ENCODE data around the gene AACS. TPM values are rescaled to one million over a fixed set of nuclear protein-coding genes. Genes with fewer than 3 reads are reported as not detected.
"Not testable (repeated sequence)": the region's sequence is repeated elsewhere in the genome, so short reads cannot be mapped to it uniquely, and the experiment has no call there.

The AACS gene
- total and polyA plus RNA-seq, 4 donors: 19.8 to 37.0 (median 24.5) TPM

- Histone ChIP-seq H3K27me3 (ENCODE audit: control insufficient read depth, insufficient read depth, low read length) (no peaks in the 10 kb centered on the region), H3K4me3 (ENCODE audit: low read depth, low read length) (no peak overlapping the region), H3K4me1 (ENCODE audit: control insufficient read depth, insufficient read depth, low read length) (no peaks in the 10 kb centered on the region), H3K36me3 (ENCODE audit: control insufficient read depth, insufficient read depth, low read length) (peaks cover 51% of the 10 kb centered on the region), H3K9me3 (ENCODE audit: control insufficient read depth, insufficient read depth, low read length) (no peaks in the 10 kb centered on the region), H3K27ac (ENCODE audit: low read depth, low read length) (no peak overlapping the region)
- WGBS (ENCODE audit: insufficient coverage): 77% methylated on average over 11 of the region's 11 CpGs
- DNase-seq (ENCODE audit: low read depth in 4 of 6, low spot score in 6 of 6): peak in 1 of 6 donors; percentile 74
Measured at GRCh38 chr12:125081427-125081826, 16.2 kb downstream of the AACS start.

GRCh38 chr12:125083072-125083471 lies 17.8 kb downstream of the AACS start:
- Histone ChIP-seq H3K27ac (ENCODE audit: low read depth, low read length) (no peak overlapping the region), H3K4me3 (ENCODE audit: low read depth, low read length) (no peak overlapping the region), H3K4me1 (ENCODE audit: control insufficient read depth, insufficient read depth, low read length) (no peaks in the 10 kb centered on the region), H3K36me3 (ENCODE audit: control insufficient read depth, insufficient read depth, low read length) (peaks cover 57% of the 10 kb centered on the region), H3K27me3 (ENCODE audit: control insufficient read depth, insufficient read depth, low read length) (no peaks in the 10 kb centered on the region), H3K9me3 (ENCODE audit: control insufficient read depth, insufficient read depth, low read length) (no peaks in the 10 kb centered on the region)
- DNase-seq (ENCODE audit: low read depth in 4 of 6, low spot score in 6 of 6): no peak
- 81% methylated on average over 5 of the region's 6 CpGs for WGBS (ENCODE audit: insufficient coverage)

GRCh38 chr12:125088199-125088598 lies 23.0 kb downstream of the AACS start:
- 97% methylated on average over 5 of the region's 6 CpGs for WGBS (ENCODE audit: insufficient coverage)
- H3K27me3 ChIP-seq (ENCODE audit: control insufficient read depth, insufficient read depth, low read length); H3K4me3 ChIP-seq (ENCODE audit: low read depth, low read length); H3K9me3 ChIP-seq (ENCODE audit: control insufficient read depth, insufficient read depth, low read length); DNase-seq (ENCODE audit: low read depth in 4 of 6, low spot score in 6 of 6); H3K4me1 ChIP-seq (ENCODE audit: control insufficient read depth, insufficient read depth, low read length); H3K27ac ChIP-seq (ENCODE audit: low read depth, low read length): not testable (repeated sequence)
- H3K36me3 ChIP-seq (ENCODE audit: control insufficient read depth, insufficient read depth, low read length): peaks cover 85% of the 10 kb centered on the region

GRCh38 chr12:125089083-125089482 lies 23.8 kb downstream of the AACS start:
- peaks cover 5% of the 10 kb centered on the region for H3K4me1 ChIP-seq (ENCODE audit: control insufficient read depth, insufficient read depth, low read length)
- WGBS (ENCODE audit: insufficient coverage): 96% methylated on average over 5 of the region's 9 CpGs

GRCh38 chr12:125089626-125090025 lies 24.4 kb downstream of the AACS start:
- H3K9me3 ChIP-seq (ENCODE audit: control insufficient read depth, insufficient read depth, low read length): no peaks in the 10 kb centered on the region
- no peak overlapping the region for H3K27ac ChIP-seq (ENCODE audit: low read depth, low read length)
- H3K36me3 ChIP-seq (ENCODE audit: control insufficient read depth, insufficient read depth, low read length): peaks cover 90% of the 10 kb centered on the region
- H3K27me3 ChIP-seq (ENCODE audit: control insufficient read depth, insufficient read depth, low read length): no peaks in the 10 kb centered on the region
- H3K4me3 ChIP-seq (ENCODE audit: low read depth, low read length): no peak overlapping the region
- 88% methylated on average over 1 of the region's 1 CpG for WGBS (ENCODE audit: insufficient coverage)
- no peak for DNase-seq (ENCODE audit: low read depth in 4 of 6, low spot score in 6 of 6)
- H3K4me1 ChIP-seq (ENCODE audit: control insufficient read depth, insufficient read depth, low read length): peaks cover 5% of the 10 kb centered on the region

More at GRCh38 chr12:125089083-125089482, 23.8 kb downstream of the AACS start:
- Histone ChIP-seq H3K27ac (ENCODE audit: low read depth, low read length) (no peak overlapping the region), H3K36me3 (ENCODE audit: control insufficient read depth, insufficient read depth, low read length) (peaks cover 91% of the 10 kb centered on the region), H3K4me3 (ENCODE audit: low read depth, low read length) (no peak overlapping the region), H3K27me3 (ENCODE audit: control insufficient read depth, insufficient read depth, low read length) (no peaks in the 10 kb centered on the region), H3K9me3 (ENCODE audit: control insufficient read depth, insufficient read depth, low read length) (no peaks in the 10 kb centered on the region)
- no peak for DNase-seq (ENCODE audit: low read depth in 4 of 6, low spot score in 6 of 6)

GRCh38 chr12:125090437-125090836 lies 25.2 kb downstream of the AACS start:
- H3K9me3 ChIP-seq (ENCODE audit: control insufficient read depth, insufficient read depth, low read length): no peaks in the 10 kb centered on the region
- no peak overlapping the region for H3K4me3 ChIP-seq (ENCODE audit: low read depth, low read length)
- H3K27ac ChIP-seq (ENCODE audit: low read depth, low read length): no peak overlapping the region
- H3K4me1 ChIP-seq (ENCODE audit: control insufficient read depth, insufficient read depth, low read length): peaks cover 5% of the 10 kb centered on the region
- peaks cover 90% of the 10 kb centered on the region for H3K36me3 ChIP-seq (ENCODE audit: control insufficient read depth, insufficient read depth, low read length)
- no peak for DNase-seq (ENCODE audit: low read depth in 4 of 6, low spot score in 6 of 6)
- H3K27me3 ChIP-seq (ENCODE audit: control insufficient read depth, insufficient read depth, low read length): no peaks in the 10 kb centered on the region
- 100% methylated on average over 2 of the region's 3 CpGs for whole genome bisulfite sequencing (ENCODE audit: insufficient coverage)

GRCh38 chr12:125091401-125091800 lies 26.2 kb downstream of the AACS start:
- Histone ChIP-seq H3K9me3 (ENCODE audit: control insufficient read depth, insufficient read depth, low read length) (no peaks in the 10 kb centered on the region), H3K4me3 (ENCODE audit: low read depth, low read length) (no peak overlapping the region), H3K27me3 (ENCODE audit: control insufficient read depth, insufficient read depth, low read length) (no peaks in the 10 kb centered on the region), H3K36me3 (ENCODE audit: control insufficient read depth, insufficient read depth, low read length) (peaks cover 95% of the 10 kb centered on the region), H3K27ac (ENCODE audit: low read depth, low read length) (no peak overlapping the region), H3K4me1 (ENCODE audit: control insufficient read depth, insufficient read depth, low read length) (peaks cover 5% of the 10 kb centered on the region)
- no peak for DNase-seq (ENCODE audit: low read depth in 4 of 6, low spot score in 6 of 6)
- 95% methylated on average over 15 of the region's 18 CpGs for WGBS (ENCODE audit: insufficient coverage)

- no peak overlapping the region for H3K27ac ChIP-seq (ENCODE audit: low read depth, low read length)
- H3K9me3 ChIP-seq (ENCODE audit: control insufficient read depth, insufficient read depth, low read length): no peaks in the 10 kb centered on the region
- H3K4me3 ChIP-seq (ENCODE audit: low read depth, low read length): no peak overlapping the region
- 79% methylated on average over 16 of the region's 17 CpGs for WGBS (ENCODE audit: insufficient coverage)
- H3K27me3 ChIP-seq (ENCODE audit: control insufficient read depth, insufficient read depth, low read length): no peaks in the 10 kb centered on the region
- H3K4me1 ChIP-seq (ENCODE audit: control insufficient read depth, insufficient read depth, low read length): peaks cover 5% of the 10 kb centered on the region
- DNase-seq (ENCODE audit: low read depth in 4 of 6, low spot score in 6 of 6): no peak
- H3K36me3 ChIP-seq (ENCODE audit: control insufficient read depth, insufficient read depth, low read length): peaks cover 93% of the 10 kb centered on the region
Measured at GRCh38 chr12:125092108-125092871, 27.1 kb downstream of the AACS start.

- no peak overlapping the region for H3K27ac ChIP-seq (ENCODE audit: low read depth, low read length)
- peaks cover 91% of the 10 kb centered on the region for H3K36me3 ChIP-seq (ENCODE audit: control insufficient read depth, insufficient read depth, low read length)
- no peaks in the 10 kb centered on the region for H3K9me3 ChIP-seq (ENCODE audit: control insufficient read depth, insufficient read depth, low read length)
- DNase-seq (ENCODE audit: low read depth in 4 of 6, low spot score in 6 of 6): peak in 1 of 6 donors; percentile 22
- H3K4me3 ChIP-seq (ENCODE audit: low read depth, low read length): no peak overlapping the region
- peaks cover 5% of the 10 kb centered on the region for H3K4me1 ChIP-seq (ENCODE audit: control insufficient read depth, insufficient read depth, low read length)
- no peaks in the 10 kb centered on the region for H3K27me3 ChIP-seq (ENCODE audit: control insufficient read depth, insufficient read depth, low read length)
- WGBS (ENCODE audit: insufficient coverage): 66% methylated on average over 17 of the region's 19 CpGs
Measured at GRCh38 chr12:125092872-125093680, 27.8 kb downstream of the AACS start.

Measured in spinal cord (tissue), 10 donors.